GM19324 (cell line): ENCODE results near the gene PPDPF.
"Not testable (repeated sequence)": the region's sequence is repeated elsewhere in the genome, so short reads cannot be mapped to it uniquely, and the experiment has no call there.

Experiments used
- ATAC-seq: cut with Tn5 transposase; IDR thresholded peaks from one replicate; pipeline ENCODE4 v1.9.1; 2021; ENCODE audit warnings: mild to moderate bottlenecking, moderate library complexity; ENCODE audit not compliant: unreplicated experiment, low FRiP score

PPDPF gene

GRCh38 chr20:63499338-63499969 lies 21.1 kb upstream of the PPDPF start:
- ATAC-seq: no peak

DNA sequence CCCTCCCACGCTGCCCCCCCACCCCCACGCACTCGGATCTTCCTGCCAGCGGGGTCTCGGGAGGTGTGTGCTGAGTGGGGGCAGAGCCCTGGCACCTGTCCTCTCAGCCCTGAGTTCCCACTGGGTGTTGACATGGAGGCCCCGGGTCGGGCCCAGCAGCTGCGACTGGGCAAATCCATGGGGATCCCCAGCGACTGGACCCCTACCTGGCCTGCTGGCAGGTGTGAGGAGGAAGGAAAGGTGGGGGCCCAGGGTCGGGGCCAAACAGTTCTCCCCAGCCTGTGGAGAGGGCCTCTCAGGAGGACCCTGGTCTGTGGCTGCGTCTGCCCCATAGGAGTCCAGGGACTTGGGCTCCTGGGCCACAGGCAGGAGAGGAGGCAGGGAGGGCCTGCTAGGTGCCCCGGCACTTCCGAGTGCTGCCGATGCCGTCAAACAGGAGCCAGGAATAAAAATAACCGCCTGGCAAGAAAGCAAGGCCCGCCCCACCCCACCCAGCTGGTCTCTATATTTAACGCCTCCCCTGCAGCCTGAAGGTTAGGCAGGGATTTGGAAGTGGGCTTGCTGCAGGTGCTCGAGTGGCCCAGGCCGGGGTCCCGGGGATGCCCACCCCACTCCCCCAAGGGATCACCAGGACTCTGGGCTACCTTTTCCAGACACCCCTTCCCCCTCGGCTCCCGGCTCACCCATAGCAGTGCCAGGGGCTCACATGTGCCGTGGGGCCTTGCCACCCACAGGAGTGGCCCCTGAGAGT lies 20.2 kb upstream of the PPDPF start:
- ATAC-seq: no peak

DNA sequence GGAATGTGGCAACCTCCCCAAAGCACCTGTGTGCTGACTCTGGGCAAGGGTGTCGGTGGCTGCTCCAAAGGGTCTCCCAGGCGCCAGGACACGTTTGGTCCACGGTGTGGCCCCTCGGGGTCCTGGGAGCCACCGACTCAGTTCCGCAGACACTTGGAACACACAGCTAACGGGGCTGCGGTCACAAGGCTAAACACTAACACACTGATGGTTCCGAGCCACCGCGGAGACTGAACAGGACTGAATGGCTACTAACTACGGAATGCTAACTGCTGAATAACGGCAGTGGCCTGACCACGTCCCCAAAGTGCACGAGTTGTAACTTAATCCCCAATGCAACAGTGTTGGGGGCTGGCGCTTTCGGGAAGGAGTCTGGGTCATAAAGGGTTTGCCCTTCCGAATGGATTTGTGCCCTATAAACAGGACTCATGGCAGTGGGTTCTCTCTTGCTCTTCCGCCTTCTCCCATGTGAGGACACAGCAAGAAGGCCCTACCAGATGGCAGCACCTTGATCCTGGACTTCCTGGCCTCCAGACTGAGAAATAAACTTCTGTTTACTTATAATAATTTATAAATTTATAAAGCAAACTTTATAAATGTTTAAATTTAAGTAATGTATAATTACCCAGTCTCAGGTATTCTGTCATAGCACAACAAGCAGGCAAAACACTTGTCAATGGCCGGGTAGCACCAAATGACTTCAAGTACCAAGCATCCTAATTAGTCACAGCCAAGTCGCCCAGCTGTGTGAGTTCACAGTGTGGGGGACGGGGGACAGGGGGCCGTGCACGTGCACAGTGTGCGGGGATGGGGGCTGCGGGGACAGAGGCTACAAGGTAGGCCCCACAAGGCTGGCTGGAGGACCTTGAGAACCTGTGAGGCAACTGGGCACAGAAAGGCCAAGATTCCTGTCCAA lies 19.4 kb upstream of the PPDPF start:
- no peak for ATAC-seq

- ATAC-seq: no peak
These were observed 18.5 kb upstream of the PPDPF start for GRCh38 chr20:63501818-63502670.

DNA sequence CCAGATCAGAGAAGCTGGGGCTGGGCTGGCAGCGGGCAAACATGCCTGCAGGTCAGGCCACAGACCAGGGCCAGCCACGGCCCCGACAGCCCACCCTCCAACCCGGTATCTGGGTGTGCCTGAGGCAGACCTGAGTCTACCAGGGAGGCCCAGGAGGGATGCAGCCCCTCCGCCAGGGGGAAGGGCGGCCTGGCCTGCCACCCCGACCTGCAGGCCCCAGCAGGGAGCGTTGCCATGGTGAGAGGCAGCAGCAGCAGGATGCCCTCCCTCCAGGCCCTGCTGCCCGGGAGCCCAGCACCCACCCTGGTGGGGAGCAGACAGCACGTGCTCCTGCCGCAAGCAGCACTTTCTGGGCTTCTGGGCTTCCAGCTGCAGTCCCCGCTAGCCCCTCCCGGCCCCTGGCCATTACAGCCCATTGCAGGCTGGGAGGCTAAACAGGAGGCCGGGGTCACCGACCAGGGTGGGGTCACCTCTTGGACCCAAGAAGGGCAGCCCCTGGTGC lies 17.8 kb upstream of the PPDPF start:
- ATAC-seq: no peak

DNA sequence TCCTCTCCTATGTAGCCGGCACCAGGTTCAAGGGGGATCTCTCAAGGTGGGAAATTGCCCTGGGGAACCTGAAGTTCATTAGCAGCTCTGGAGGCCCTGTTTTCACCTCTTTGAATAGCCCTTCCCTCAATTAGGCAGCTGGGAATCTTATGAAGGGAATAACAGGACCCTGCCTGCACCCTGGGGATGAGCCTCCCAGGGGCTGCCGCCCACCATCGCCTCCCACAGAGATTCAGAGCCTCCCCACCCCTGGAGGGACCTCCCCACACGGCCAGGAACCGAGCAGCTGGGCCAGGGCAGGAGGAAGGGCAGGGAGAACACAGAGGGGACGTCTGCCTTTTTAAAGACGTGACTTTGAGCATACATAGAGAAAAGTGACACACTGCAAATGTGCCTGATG lies 17.0 kb upstream of the PPDPF start:
- no peak for ATAC-seq

DNA sequence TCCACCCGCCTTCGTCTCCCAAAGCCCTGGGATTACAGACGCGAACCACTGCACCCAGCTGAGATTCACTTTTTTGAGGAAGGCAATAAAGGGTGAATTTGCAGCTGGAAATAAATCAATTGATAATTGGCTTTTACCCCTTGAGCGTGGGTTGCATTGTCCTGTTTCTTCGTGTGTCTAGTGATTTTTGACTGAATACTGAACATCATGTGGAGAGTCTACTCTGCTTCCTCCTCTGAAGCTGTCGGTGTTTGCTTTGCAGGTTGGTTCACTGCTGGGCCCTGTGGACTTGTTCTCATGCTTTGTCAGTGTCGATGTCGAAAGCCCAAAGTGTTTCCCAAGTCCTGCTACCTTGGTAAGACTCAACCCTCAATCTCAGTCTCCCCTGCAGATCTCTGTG lies 15.9 kb upstream of the PPDPF start:
- no peak for ATAC-seq

- ATAC-seq: no peak
These were observed 15.3 kb upstream of the PPDPF start for GRCh38 chr20:63505281-63505680.

GRCh38 chr20:63505723-63506122 lies 14.8 kb upstream of the PPDPF start:
- ATAC-seq: no peak

- no peak for ATAC-seq
These were observed 13.4 kb upstream of the PPDPF start for GRCh38 chr20:63507083-63507743.

DNA sequence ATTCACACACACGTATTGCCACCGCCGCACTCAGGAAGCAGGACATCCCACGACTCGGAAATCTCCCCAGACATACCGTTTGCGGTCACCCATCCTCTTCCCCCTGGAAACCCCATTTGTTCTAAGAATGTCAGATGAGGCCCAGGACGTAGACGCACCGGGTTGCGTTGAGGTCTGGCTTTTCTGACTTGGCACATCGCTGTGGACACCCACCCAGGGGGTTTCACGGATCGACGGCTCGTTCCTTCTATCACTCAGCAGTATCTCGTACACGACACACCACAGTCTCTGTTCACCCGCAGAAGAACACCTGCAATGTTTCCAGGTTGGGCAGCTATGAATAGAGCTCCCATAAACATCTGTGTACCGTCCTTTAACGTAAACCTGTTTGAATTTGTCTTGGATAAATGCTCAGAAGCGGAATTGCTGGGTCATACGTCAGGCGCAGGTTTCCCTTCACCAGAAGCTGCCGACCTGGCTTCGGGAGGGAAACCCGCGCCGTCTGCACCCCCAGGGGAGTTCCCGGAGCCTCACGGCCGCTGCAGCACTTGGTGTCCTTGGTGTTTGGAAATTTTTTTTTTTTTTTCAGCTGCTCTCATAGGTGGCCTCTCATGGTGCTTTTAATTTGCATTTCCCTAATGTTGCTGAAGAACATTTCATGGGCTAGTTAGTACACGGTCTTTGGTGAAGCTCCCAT lies 12.3 kb upstream of the PPDPF start:
- no peak for ATAC-seq

DNA sequence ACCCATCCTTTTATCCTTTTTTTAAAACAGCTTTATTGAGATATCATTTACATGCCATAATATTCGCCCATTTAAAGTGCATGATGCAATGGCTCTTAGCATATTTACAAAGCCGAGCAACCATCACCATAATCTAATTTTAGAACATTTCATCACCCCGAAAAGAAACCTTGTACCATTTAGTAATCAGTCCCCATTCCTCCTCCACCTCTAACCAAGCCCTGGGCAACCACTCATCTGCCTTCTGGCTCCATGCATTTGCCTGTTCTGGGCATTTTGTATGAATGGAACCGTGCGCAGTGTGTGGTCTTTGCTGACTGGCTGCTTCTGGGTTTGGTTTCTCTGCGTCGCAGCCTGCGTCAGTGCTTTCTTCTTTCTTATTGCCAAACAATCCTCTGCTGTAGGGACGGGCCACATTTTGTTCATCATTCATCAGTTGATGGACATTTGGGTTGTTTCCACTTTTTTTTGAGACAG lies 11.4 kb upstream of the PPDPF start:
- no peak for ATAC-seq

DNA sequence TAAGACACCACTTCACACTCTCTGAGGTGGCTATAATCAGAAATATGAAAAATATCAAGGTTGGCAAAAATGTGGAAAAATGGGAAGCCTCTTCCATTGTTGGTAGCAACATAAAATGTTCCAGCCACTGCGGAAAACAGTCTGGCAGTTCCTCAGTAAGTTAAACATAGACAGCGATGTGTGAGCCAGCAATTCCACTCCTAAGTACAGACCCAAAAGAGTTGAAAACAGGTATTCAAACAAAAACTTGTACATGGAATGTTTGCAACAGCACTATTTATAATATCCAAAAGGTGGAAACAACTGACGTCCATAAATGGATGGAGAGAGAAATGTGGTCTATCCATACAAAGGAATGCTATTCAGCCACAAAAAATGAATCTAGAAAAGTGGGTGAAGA lies 7.4 kb upstream of the PPDPF start:
- no peak for ATAC-seq

- not testable (repeated sequence) for ATAC-seq
These were observed 6.0 kb upstream of the PPDPF start for GRCh38 chr20:63514520-63514919.

- no peak for ATAC-seq
These were observed 2.9 kb upstream of the PPDPF start for GRCh38 chr20:63517376-63518309.

DNA sequence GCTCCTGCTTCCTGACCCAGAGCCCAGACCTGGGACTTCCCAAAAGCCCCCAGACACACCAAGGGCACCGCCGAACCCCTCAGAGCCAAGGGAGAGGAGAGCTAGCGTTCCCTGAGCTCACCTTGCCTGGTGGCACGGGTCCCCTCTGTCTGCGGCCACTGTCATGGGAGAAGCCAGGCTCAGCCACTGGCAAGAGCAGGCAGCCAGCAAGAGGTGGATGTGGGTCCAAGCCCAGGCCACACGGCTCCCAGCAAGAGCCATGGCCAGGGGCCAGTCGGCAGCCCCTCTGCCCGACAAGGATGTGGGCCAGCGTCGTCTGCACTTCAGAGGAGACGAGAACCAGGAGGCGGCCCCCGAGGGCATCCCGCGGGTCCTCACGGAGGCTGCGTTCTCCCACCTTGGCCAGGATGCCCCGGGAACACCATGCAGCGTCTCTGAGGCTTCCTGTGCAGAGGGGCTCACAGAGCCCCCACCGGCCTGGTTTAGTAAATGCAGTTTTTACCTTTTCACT lies 2.2 kb upstream of the PPDPF start:
- no peak for ATAC-seq

DNA sequence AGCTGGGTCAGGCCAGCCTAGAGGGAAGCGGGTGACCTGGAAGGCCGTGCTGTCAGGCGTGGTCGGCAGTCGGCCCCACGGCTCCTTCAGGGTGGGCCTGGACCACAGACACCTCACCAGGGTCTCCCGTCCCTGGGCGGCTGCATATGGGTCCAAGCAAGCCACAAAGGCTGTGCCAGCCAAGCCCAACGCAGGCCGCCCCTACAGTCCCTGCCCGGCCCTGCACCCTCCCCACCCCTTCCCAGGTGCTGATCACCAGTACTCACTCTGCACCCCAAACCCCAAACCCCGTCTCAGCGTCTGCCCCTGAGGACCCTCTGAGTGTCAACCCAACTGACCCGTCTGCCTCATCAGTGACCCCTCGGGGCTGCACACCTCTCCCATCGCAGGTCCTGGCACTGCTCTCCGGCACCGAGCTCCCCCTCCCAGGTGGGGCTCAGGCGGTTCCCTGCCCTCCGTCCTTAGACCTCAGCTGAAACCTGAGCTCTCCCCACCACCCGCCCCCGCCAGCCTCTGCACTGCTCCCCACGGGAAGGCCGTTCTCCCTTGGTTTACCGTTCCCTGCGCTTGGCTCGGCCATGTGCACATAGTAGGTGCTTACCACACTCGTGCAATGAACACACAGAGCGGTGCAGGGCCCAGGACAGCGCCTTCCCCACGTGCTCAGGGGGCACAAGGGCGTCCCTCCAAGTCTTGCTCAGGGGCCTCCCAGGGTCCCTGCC lies 1.5 kb upstream of the PPDPF start:
- ATAC-seq: no peak
